ENCODE data around the gene KCTD11. TPM values are rescaled to one million over a fixed set of nuclear protein-coding genes. Genes with fewer than 3 reads are reported as not detected.
A peak's percentile ranks its signal among the peaks of the same experiment; 100 is the strongest.

The KCTD11 gene
- total RNA-seq, 1 donor from 2014 or later, result 24.2 TPM

- DNase-seq (ENCODE audit: low read depth) (no peak), FAIRE-seq (no peak)
- TF ChIP-seq, protein P1, sequence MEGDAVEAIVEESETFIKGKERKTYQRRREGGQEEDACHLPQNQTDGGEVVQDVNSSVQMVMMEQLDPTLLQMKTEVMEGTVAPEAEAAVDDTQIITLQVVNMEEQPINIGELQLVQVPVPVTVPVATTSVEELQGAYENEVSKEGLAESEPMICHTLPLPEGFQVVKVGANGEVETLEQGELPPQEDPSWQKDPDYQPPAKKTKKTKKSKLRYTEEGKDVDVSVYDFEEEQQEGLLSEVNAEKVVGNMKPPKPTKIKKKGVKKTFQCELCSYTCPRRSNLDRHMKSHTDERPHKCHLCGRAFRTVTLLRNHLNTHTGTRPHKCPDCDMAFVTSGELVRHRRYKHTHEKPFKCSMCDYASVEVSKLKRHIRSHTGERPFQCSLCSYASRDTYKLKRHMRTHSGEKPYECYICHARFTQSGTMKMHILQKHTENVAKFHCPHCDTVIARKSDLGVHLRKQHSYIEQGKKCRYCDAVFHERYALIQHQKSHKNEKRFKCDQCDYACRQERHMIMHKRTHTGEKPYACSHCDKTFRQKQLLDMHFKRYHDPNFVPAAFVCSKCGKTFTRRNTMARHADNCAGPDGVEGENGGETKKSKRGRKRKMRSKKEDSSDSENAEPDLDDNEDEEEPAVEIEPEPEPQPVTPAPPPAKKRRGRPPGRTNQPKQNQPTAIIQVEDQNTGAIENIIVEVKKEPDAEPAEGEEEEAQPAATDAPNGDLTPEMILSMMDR (IDR thresholded peaks at IDR 0.05; ENCODE audit: insufficient read depth, low read length, severe bottlenecking), result no peak
- no peak overlapping the region for H3K4me3 ChIP-seq (ENCODE audit: low read depth, low read length)
- no peaks in the 10 kb centered on the region for H3K27me3 ChIP-seq (ENCODE audit: control insufficient read depth, insufficient read depth, low read length)
- peaks cover 20% of the 10 kb centered on the region for H3K36me3 ChIP-seq (ENCODE audit: control insufficient read depth, insufficient read depth, low read length)
Measured at GRCh38 chr17:7309628-7310027, 42.3 kb upstream of the KCTD11 start.

- DNase-seq (ENCODE audit: low read depth) (no peak), FAIRE-seq (no peak)
- TF ChIP-seq, protein P1 (IDR thresholded peaks at IDR 0.05; ENCODE audit: insufficient read depth, low read length, severe bottlenecking), result no peak
- peaks cover 21% of the 10 kb centered on the region for H3K36me3 ChIP-seq (ENCODE audit: control insufficient read depth, insufficient read depth, low read length)
- H3K27me3 ChIP-seq (ENCODE audit: control insufficient read depth, insufficient read depth, low read length), result no peaks in the 10 kb centered on the region
- H3K4me3 ChIP-seq (ENCODE audit: low read depth, low read length), result no peak overlapping the region
Measured at GRCh38 chr17:7311110-7311705, 40.8 kb upstream of the KCTD11 start.

- DNase-seq (ENCODE audit: low read depth) (no peak), FAIRE-seq (no peak)
- TF ChIP-seq, protein P1 (IDR thresholded peaks at IDR 0.05; ENCODE audit: insufficient read depth, low read length, severe bottlenecking), result no peak
- H3K27me3 ChIP-seq (ENCODE audit: control insufficient read depth, insufficient read depth, low read length), result no peaks in the 10 kb centered on the region
- H3K36me3 ChIP-seq (ENCODE audit: control insufficient read depth, insufficient read depth, low read length), result peaks cover 21% of the 10 kb centered on the region
- no peak overlapping the region for H3K4me3 ChIP-seq (ENCODE audit: low read depth, low read length)
Measured at GRCh38 chr17:7312432-7313087, 39.4 kb upstream of the KCTD11 start.

DNA sequence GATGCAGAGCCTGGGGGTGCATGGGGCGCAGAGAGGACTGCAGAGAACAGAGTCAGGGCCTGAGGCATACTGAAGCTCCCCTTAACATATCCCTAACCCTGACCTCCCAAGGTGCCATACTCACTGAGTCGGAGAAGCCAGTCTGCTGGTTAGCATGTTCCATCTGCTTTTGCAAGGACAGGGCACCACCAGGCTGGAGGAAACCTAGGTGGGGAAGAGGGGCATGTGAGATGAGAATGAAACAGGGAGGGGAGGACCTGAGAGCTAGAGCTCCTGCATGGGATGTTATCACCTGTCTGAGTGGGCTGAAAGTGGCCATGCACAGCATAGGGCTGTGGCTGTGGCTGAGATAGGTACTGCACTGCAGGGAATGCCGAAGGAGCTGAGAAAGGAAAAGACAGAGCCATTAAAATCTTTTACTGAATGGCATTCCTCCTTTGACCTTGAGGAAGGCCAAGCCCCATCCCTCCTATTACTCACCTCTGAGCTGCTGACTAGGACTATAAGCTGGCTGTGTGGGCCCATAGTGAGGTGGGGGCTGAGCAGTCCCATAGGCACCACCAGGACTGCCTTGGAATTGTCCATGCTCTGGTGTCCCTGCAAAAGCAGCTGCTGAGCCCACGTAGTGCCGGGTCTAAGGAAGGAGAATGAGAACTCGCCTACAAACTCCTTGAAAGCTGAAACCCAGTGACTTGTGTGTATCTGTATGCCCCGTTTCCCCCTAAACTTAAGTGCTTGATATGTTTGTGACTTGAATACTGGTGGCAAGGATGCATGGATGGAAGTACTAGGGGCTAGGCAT lies 38.7 kb upstream of the KCTD11 start:
- TF ChIP-seq, protein P1 (IDR thresholded peaks at IDR 0.05; ENCODE audit: insufficient read depth, low read length, severe bottlenecking), result peak; percentile 26
- Histone ChIP-seq H3K4me3 (ENCODE audit: low read depth, low read length) (no peak overlapping the region), H3K36me3 (ENCODE audit: control insufficient read depth, insufficient read depth, low read length) (peaks cover 21% of the 10 kb centered on the region), H3K27me3 (ENCODE audit: control insufficient read depth, insufficient read depth, low read length) (no peaks in the 10 kb centered on the region)
- DNase-seq (ENCODE audit: low read depth) (no peak), FAIRE-seq (peak; percentile 13)

DNA sequence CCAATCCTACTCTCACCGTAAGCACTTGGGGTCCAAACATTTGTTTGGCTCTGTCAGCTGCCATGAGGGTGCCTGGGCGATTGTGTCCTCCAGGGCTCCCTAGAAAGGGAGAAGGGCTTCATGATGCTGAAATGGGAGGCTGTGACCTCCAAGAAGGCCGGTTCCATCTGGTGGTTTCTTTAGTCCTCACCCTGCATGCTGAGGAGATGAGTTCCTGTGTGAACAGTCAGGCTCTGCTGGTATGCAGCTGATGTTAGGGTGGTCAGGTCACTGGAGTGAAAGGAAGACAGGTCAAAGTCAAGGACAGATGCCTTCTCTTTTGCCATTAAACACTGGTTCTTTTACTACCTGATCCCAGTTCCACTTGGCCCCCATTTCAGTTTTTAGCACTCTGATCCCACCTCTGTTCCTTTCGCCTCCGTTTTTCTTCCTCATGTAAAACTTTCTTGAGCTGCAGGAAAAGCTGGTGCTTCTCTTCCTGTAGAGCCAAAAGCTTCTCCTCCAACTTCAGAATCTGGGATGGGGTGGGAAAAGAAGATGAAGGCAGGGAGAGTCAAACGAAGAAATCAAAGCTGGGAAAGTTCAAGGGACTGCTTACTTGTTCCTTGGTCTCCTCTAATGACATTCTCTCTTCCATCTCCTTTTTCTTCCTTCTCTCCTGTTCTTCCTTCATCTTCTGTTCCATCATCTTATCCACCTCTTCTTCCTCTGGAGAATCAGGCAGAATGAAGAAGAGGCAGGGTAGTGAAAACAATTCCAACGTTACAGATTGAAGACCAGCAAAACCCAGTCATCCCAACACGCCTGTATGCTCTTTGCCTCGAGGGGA lies 37.9 kb upstream of the KCTD11 start:
- Histone ChIP-seq H3K36me3 (ENCODE audit: control insufficient read depth, insufficient read depth, low read length) (peaks cover 25% of the 10 kb centered on the region), H3K27me3 (ENCODE audit: control insufficient read depth, insufficient read depth, low read length) (no peaks in the 10 kb centered on the region), H3K4me3 (ENCODE audit: low read depth, low read length) (peak overlapping the region; percentile 62)
- TF ChIP-seq, protein P1 (IDR thresholded peaks at IDR 0.05; ENCODE audit: insufficient read depth, low read length, severe bottlenecking), result no peak
- DNase-seq (ENCODE audit: low read depth), result no peak
- FAIRE-seq, result peak; percentile 18
